Spleen (tissue), 7 donors: ENCODE data around the gene CD2.

Experiments used
- CTCF ChIP-seq, 11 experiments: fragments of 200-600 bp in 7 of 11; fragments of 450-650 bp in 4 of 11; sonication (generic) in 4 of 11; IDR thresholded peaks in 8 of 11; conservative IDR thresholded peaks in 3 of 11; 1 replicate in 7 of 11; 2 replicates in 4 of 11; pipeline versions ENCODE4 v1.4.0 to v1.8.0; 2016 to 2021; ENCODE audit warnings: antibody characterized with exemption in 11 of 11, inconsistent platforms in 4 of 11, mild to moderate bottlenecking in 1 of 11
- POLR2A ChIP-seq, 3 donors: fragments of 450-650 bp; IDR thresholded peaks; one replicate each; pipeline ENCODE4 v1.5.1; 2017; ENCODE audit warnings: antibody characterized with exemption in 3 of 3, mild to moderate bottlenecking in 1 of 3
- donor health status: DM: no; HTN: no; CAD: no; lungs with moderate emphysema.
- donor health status: DM: no; HTN: no; CAD: no.
- donor health status: DM: no; HTN: no; CAD: no.

GRCh38 chr1:116807394-116808199 lies 53.4 kb downstream of the CD2 start:
- TF ChIP-seq CTCF (IDR thresholded peaks at IDR 0.05 in 8 of 11, conservative IDR thresholded peaks at IDR 0.05 in 3 of 11), result no peak
- no peak for TF ChIP-seq POLR2A (IDR thresholded peaks at IDR 0.05)
